HCT116 (cell line): ENCODE results near the gene PLCB1. TPM values are rescaled to one million over a fixed set of nuclear protein-coding genes. Genes with fewer than 3 reads are reported as not detected.

ENCODE experiments used
- ATAC-seq: fragments of 200-7000 bp; cut with Tn5 transposase; 2 replicates; pipeline ENCODE4 v1.9.1; 2020; ENCODE audit warnings: mild to moderate bottlenecking, moderate library complexity
- BruUV-seq: library from RNA; stranded (reverse); fragments of 400-500 nt; replicated peaks from 2 replicates; lab custom pipeline; 2021; lab: Mats Ljungman, UMichigan
- CTCF ChIA-PET: fragments of 300-600 bp; sonication (Branson Sonifier 250); formaldehyde crosslinking; loops from one replicate; lab custom pipeline; 2021; ENCODE audit warnings: antibody characterized with exemption; lab: Charles Lee
- POLR2A ChIA-PET: fragments of 300-600, 350-600 bp; sonication (Branson Sonifier 250); formaldehyde crosslinking; loops from one replicate; lab custom pipeline; 2021; ENCODE audit warnings: antibody characterized with exemption; lab: Charles Lee
- RAD21 ChIA-PET, 2 experiments: fragments of 300-600 bp; sonication (Branson Sonifier 250); formaldehyde crosslinking; loops; one replicate each; lab custom pipeline; 2023; ENCODE audit warnings: low total read pairs in 2 of 2; ENCODE audit not compliant: uncharacterized antibody in 2 of 2, unreplicated experiment in 2 of 2, low non-redundant PET in 1 of 2; lab: Charles Lee
- DNase-seq: peaks from one replicate; pipeline ENCODE4 v3.0.0-alpha.2; 2010; ENCODE audit warnings: low read depth, low spot score
- H2AFZ ChIP-seq: fragments of 200-600 bp; shearing (Covaris generic), sonication (generic); 2 replicates; pipeline ENCODE4 v1.6.1; 2017; ENCODE audit warnings: low read depth, mixed run types, mixed read lengths, antibody characterized with exemption, low read length; ENCODE audit not compliant: poor library complexity, severe bottlenecking
- H3K27ac ChIP-seq: 2 replicates; pipeline ENCODE4 v1.5.1; 2012; ENCODE audit warnings: low read depth, low read length
- H3K27me3 ChIP-seq: fragments of 200-600 bp; sonication (generic); 2 replicates; pipeline ENCODE4 v1.6.1; 2016; ENCODE audit warnings: mixed run types, low read length, mixed read lengths; ENCODE audit not compliant: insufficient read depth
- H3K36me3 ChIP-seq, 2 experiments: fragments of 200-500 bp in 1 of 2; fragments of 200-600 bp in 1 of 2; sonication (Bioruptor generic) in 1 of 2; sonication (generic) in 1 of 2; 2 replicates each; pipeline versions ENCODE4 v1.5.1 to v1.6.1; 2014 to 2016; ENCODE audit warnings: low read length in 2 of 2, inconsistent platforms in 1 of 2, mixed read lengths in 1 of 2, mixed run types in 1 of 2; ENCODE audit not compliant: insufficient read depth in 2 of 2, control insufficient read depth in 1 of 2
- H3K4me1 ChIP-seq, 2 experiments: fragments of 200-600 bp in 1 of 2; sonication (generic) in 1 of 2; 2 replicates each; pipeline versions ENCODE4 v1.5.1 to v1.6.1; 2012 to 2017; ENCODE audit warnings: low read length in 2 of 2, inconsistent platforms in 1 of 2, mild to moderate bottlenecking in 1 of 2, mixed read lengths in 1 of 2, mixed run types in 1 of 2, moderate library complexity in 1 of 2; ENCODE audit not compliant: insufficient read depth in 2 of 2, control insufficient read depth in 1 of 2
- H3K4me2 ChIP-seq: fragments of 200-600 bp; sonication (generic); 2 replicates; pipeline ENCODE4 v1.6.1; 2017; ENCODE audit warnings: mixed run types, low read length, mixed read lengths
- H3K4me3 ChIP-seq, 2 experiments: fragments of 200-600 bp in 1 of 2; sonication (generic) in 1 of 2; replicated peaks in 1 of 2; 2 replicates each; pipeline ENCODE4 v1.5.1; 2011 to 2016; ENCODE audit warnings: low read length in 2 of 2, control low read depth in 1 of 2, low read depth in 1 of 2, mild to moderate bottlenecking in 1 of 2, mixed read lengths in 1 of 2, mixed run types in 1 of 2
- H3K79me2 ChIP-seq: fragments of 200-600 bp; sonication (generic); 2 replicates; pipeline ENCODE4 v1.6.1; 2017; ENCODE audit warnings: mild to moderate bottlenecking, mixed run types, low read length, moderate library complexity, mixed read lengths; ENCODE audit not compliant: insufficient read depth
- H3K9ac ChIP-seq: fragments of 200-600 bp; sonication (generic); 2 replicates; pipeline ENCODE4 v1.6.1; 2016; ENCODE audit warnings: low read length, mixed read lengths
- H3K9me2 ChIP-seq: fragments of 200-600 bp; sonication (generic), shearing (Covaris generic); 2 replicates; pipeline ENCODE4 v1.6.1; 2017; ENCODE audit warnings: mixed run types, mild to moderate bottlenecking, moderate library complexity; ENCODE audit not compliant: insufficient read depth
- H3K9me3 ChIP-seq, 2 experiments: fragments of 200-500 bp in 1 of 2; fragments of 200-600 bp in 1 of 2; sonication (Bioruptor generic) in 1 of 2; sonication (generic) in 1 of 2; 2 replicates each; pipeline ENCODE4 v1.6.1; 2014 to 2017; ENCODE audit warnings: low read length in 2 of 2, mixed read lengths in 2 of 2, inconsistent platforms in 1 of 2, low read depth in 1 of 2, mild to moderate bottlenecking in 1 of 2, mixed run types in 1 of 2, moderate library complexity in 1 of 2; ENCODE audit not compliant: control insufficient read depth in 1 of 2, insufficient read depth in 1 of 2
- H4K20me1 ChIP-seq: fragments of 200-600 bp; sonication (generic), shearing (Covaris generic); 2 replicates; pipeline ENCODE4 v1.6.1; 2017; ENCODE audit warnings: mixed run types, mild to moderate bottlenecking, moderate library complexity; ENCODE audit not compliant: insufficient read depth
- ATF3 ChIP-seq: IDR thresholded peaks from 2 replicates; pipeline ENCODE4 v1.6.1; 2012
- CEBPB ChIP-seq: IDR thresholded peaks from 2 replicates; pipeline ENCODE4 v1.6.1; 2012; ENCODE audit warnings: low read depth
- ELF1 ChIP-seq: IDR thresholded peaks from 2 replicates; pipeline ENCODE4 v1.6.1; 2012; ENCODE audit warnings: low read depth, borderline replicate concordance
- EZH2phosphoT487 ChIP-seq: fragments of 200-600 bp; IDR thresholded peaks from 2 replicates; pipeline ENCODE4 v1.6.1; 2018; ENCODE audit warnings: antibody characterized with exemption, borderline replicate concordance
- FOSL1 ChIP-seq: IDR thresholded peaks from 2 replicates; pipeline ENCODE4 v1.6.1; 2012; ENCODE audit warnings: low read depth
- JUND ChIP-seq: IDR thresholded peaks from 2 replicates; pipeline ENCODE4 v1.6.1; 2012
- POLR2A ChIP-seq: IDR thresholded peaks from 2 replicates; pipeline ENCODE4 v1.7.0; 2011; ENCODE audit warnings: borderline replicate concordance; ENCODE audit not compliant: insufficient read depth, insufficient read length; ENCODE audit errors: extremely low read depth
- POLR2AphosphoS5 ChIP-seq: IDR thresholded peaks from 2 replicates; pipeline ENCODE4 v1.6.1; 2011; ENCODE audit warnings: mild to moderate bottlenecking, low read depth, low read length, moderate library complexity
- RAD21 ChIP-seq: IDR thresholded peaks from 2 replicates; pipeline ENCODE4 v1.6.1; 2012; ENCODE audit warnings: low read depth, mild to moderate bottlenecking
- TCF7L2 ChIP-seq: IDR thresholded peaks from 2 replicates; pipeline ENCODE4 v1.7.0; 2011; ENCODE audit warnings: borderline replicate concordance, inconsistent platforms; ENCODE audit not compliant: insufficient read depth, insufficient read length; ENCODE audit errors: extremely low read depth
- ZBTB33 ChIP-seq: IDR thresholded peaks from 2 replicates; pipeline ENCODE4 v1.6.1; 2011; ENCODE audit warnings: mild to moderate bottlenecking, low read length, moderate library complexity; ENCODE audit not compliant: insufficient replicate concordance; ENCODE audit errors: extremely low read depth
- ZNF274 ChIP-seq: fragments of 200-500 bp; sonication (Bioruptor generic); IDR thresholded peaks from 2 replicates; pipeline ENCODE4 v1.6.1; 2014; ENCODE audit warnings: mild to moderate bottlenecking, low read depth, low read length, inconsistent platforms
- intact Hi-C: fragments of 100-400 bp; cut with micrococcal nuclease; formaldehyde crosslinking; loops from 2 replicates; pipeline ENCODE4 v1.10.0; 2022
- total RNA-seq: library from RNA; stranded (reverse); gene quantifications from one replicate; pipeline ENCODE4 v1.2.1, GENCODE V29; 2021; ENCODE audit not compliant: unreplicated experiment

Gene PLCB1
- total RNA-seq, 1 experiment from 2014 or later = 15.8 TPM

GRCh38 chr20:8361779-8362178 is 229.7 kb downstream of the PLCB1 start:
- DNase-seq = no peak
- Histone ChIP-seq H3K4me1 (no peaks in the 10 kb centered on the region), H2AFZ (no peak overlapping the region), H3K9me2 (no peaks in the 10 kb centered on the region), H3K79me2 (no peaks in the 10 kb centered on the region), H3K9ac (no peak overlapping the region), H3K4me3 (no peak overlapping the region), H3K9me3 (no peaks in the 10 kb centered on the region), H3K4me2 (no peak overlapping the region), H3K36me3 (no peaks in the 10 kb centered on the region), H4K20me1 (no peaks in the 10 kb centered on the region), H3K27ac (no peak overlapping the region), H3K27me3 (no peaks in the 10 kb centered on the region)
- ChIA-PET RAD21 (no interaction called here), POLR2A (no interaction called here), CTCF (no interaction called here)
- BruUV-seq = no TSS peak
- TF ChIP-seq ZNF274 (no peak), POLR2A (no peak), RAD21 (no peak)
- ATAC-seq = no peak
- intact Hi-C loops = no loop called here

- no peak for ATAC-seq
- H2AFZ ChIP-seq = no peak overlapping the region
- BruUV-seq = no TSS peak
Measured at GRCh38 chr20:8362457-8362856, 230.4 kb downstream of the PLCB1 start.

More at GRCh38 chr20:8362457-8362856, 230.4 kb downstream of the PLCB1 start:
- intact Hi-C loops = no loop called here
- Histone ChIP-seq H3K9ac (no peak overlapping the region), H3K4me1 (no peaks in the 10 kb centered on the region), H3K4me2 (no peak overlapping the region), H3K27ac (no peak overlapping the region), H4K20me1 (no peaks in the 10 kb centered on the region; the same call in 1 of the 2 replicates), H3K36me3 (no peaks in the 10 kb centered on the region), H3K9me3 (no peaks in the 10 kb centered on the region), H3K4me3 (no peak overlapping the region), H3K27me3 (no peaks in the 10 kb centered on the region), H3K9me2 (no peaks in the 10 kb centered on the region), H3K79me2 (no peaks in the 10 kb centered on the region)
- POLR2A ChIA-PET = no interaction called here
- RAD21 ChIA-PET = no interaction called here
- TF ChIP-seq TCF7L2 (no peak), POLR2AphosphoS5 (no peak), ATF3 (no peak), ZNF274 (no peak), FOSL1 (no peak), EZH2phosphoT487 (no peak), CEBPB (no peak), ZBTB33 (no peak), JUND (no peak), ELF1 (no peak)
- DNase-seq = no peak
- CTCF ChIA-PET = no interaction called here
